WTC11 (cell line): ENCODE measurements around the gene RNF208.

ENCODE experiments used
- ATF3 ChIP-seq: sonication (generic); formaldehyde crosslinking; conservative IDR thresholded peaks from 2 replicates; pipeline ENCODE4 v1.8.1; 2022; ENCODE audit warnings: mild to moderate bottlenecking, missing genetic modification reagents
- NFYB ChIP-seq: sonication (generic); formaldehyde crosslinking; conservative IDR thresholded peaks from 2 replicates; pipeline ENCODE4 v1.8.0; 2022; ENCODE audit warnings: low read depth, missing genetic modification reagents
- SMAD3 ChIP-seq: sonication (generic); formaldehyde crosslinking; IDR thresholded peaks from 2 replicates; pipeline ENCODE4 v1.8.0; 2022; ENCODE audit warnings: missing genetic modification reagents, mild to moderate bottlenecking, borderline replicate concordance
- TEAD1 ChIP-seq: sonication (generic); formaldehyde crosslinking; IDR thresholded peaks from 2 replicates; pipeline ENCODE4 v1.8.0; 2022; ENCODE audit warnings: mild to moderate bottlenecking, missing genetic modification reagents
- ZBTB21 ChIP-seq: sonication (generic); formaldehyde crosslinking; IDR thresholded peaks from 2 replicates; pipeline ENCODE4 v1.8.1; 2023; ENCODE audit warnings: mild to moderate bottlenecking, missing genetic modification reagents, borderline replicate concordance
- ZMAT4 ChIP-seq: fragments of 250-450 bp; sonication (Bioruptor Pico); IDR thresholded peaks from 2 replicates; pipeline ENCODE4 v1.9.0; 2021; ENCODE audit warnings: mild to moderate bottlenecking
- TF ChIP-seq, protein P1 (sequence below): sonication (generic); formaldehyde crosslinking; IDR thresholded peaks from 2 replicates; pipeline ENCODE4 v1.8.0; 2022; ENCODE audit warnings: mild to moderate bottlenecking, missing genetic modification reagents
- TF ChIP-seq, protein P2 (sequence below): fragments of 200-600 bp; IDR thresholded peaks from 2 replicates; pipeline ENCODE4 v1.8.0; 2022; ENCODE audit warnings: antibody characterized with exemption
- TF ChIP-seq, protein P3 (sequence below): sonication (generic); formaldehyde crosslinking; IDR thresholded peaks from 2 replicates; pipeline ENCODE4 v1.8.1; 2022; ENCODE audit warnings: mild to moderate bottlenecking, moderate library complexity, missing genetic modification reagents
- TF ChIP-seq, protein P4 (sequence below): sonication (generic); formaldehyde crosslinking; IDR thresholded peaks from 2 replicates; pipeline ENCODE4 v1.8.0; 2022; ENCODE audit warnings: mild to moderate bottlenecking, missing genetic modification reagents

DNA sequence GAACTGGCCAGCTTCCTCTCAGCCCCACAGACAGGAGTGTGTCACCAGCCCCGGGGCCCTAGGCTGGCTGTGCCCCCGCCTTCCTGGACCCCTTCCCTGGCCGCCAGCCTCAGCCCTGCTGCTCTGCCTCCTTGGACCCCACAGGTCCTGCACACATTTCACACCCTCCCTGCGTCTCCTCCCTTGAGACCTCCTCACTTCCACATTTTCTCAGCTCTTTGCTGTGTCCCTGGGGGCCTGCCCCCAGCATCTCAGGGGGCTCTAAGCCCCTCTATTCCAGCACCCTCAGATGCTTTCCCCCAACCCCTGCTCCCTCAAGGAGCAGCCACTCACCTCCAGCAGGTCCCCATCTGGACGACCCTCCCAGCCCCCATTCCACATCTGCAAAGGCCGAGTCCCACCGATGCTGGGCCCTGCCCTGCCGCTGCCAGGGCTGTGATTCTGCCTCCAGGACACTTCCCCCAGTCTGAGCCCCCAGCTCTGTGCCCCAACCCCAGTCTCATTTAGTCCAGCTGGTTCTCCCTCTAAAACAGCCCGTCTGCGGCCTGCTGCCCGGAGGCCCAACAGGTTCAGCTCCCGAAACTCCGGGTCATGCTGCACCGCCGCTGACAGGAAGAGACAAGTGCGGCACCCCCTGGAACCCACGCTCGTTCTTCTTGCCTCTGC, 12.9 kb upstream of the RNF208 start:
- TF ChIP-seq NFYB (no peak), ZBTB21 (CRISPR knock-in tag) (no peak), TEAD1 (no peak), SMAD3 (CRISPR knock-in tag) (no peak), ZMAT4 (CRISPR knock-in tag) (no peak), ATF3 (CRISPR knock-in tag) (no peak)
- TF ChIP-seq, protein P1, sequence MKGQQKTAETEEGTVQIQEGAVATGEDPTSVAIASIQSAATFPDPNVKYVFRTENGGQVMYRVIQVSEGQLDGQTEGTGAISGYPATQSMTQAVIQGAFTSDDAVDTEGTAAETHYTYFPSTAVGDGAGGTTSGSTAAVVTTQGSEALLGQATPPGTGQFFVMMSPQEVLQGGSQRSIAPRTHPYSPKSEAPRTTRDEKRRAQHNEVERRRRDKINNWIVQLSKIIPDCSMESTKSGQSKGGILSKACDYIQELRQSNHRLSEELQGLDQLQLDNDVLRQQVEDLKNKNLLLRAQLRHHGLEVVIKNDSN = no peak
- TF ChIP-seq, protein P2, sequence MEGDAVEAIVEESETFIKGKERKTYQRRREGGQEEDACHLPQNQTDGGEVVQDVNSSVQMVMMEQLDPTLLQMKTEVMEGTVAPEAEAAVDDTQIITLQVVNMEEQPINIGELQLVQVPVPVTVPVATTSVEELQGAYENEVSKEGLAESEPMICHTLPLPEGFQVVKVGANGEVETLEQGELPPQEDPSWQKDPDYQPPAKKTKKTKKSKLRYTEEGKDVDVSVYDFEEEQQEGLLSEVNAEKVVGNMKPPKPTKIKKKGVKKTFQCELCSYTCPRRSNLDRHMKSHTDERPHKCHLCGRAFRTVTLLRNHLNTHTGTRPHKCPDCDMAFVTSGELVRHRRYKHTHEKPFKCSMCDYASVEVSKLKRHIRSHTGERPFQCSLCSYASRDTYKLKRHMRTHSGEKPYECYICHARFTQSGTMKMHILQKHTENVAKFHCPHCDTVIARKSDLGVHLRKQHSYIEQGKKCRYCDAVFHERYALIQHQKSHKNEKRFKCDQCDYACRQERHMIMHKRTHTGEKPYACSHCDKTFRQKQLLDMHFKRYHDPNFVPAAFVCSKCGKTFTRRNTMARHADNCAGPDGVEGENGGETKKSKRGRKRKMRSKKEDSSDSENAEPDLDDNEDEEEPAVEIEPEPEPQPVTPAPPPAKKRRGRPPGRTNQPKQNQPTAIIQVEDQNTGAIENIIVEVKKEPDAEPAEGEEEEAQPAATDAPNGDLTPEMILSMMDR = no peak
- TF ChIP-seq, protein P3, sequence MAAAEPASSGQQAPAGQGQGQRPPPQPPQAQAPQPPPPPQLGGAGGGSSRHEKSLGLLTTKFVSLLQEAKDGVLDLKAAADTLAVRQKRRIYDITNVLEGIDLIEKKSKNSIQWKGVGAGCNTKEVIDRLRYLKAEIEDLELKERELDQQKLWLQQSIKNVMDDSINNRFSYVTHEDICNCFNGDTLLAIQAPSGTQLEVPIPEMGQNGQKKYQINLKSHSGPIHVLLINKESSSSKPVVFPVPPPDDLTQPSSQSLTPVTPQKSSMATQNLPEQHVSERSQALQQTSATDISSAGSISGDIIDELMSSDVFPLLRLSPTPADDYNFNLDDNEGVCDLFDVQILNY (CRISPR knock-in tag) = no peak
- TF ChIP-seq, protein P4, sequence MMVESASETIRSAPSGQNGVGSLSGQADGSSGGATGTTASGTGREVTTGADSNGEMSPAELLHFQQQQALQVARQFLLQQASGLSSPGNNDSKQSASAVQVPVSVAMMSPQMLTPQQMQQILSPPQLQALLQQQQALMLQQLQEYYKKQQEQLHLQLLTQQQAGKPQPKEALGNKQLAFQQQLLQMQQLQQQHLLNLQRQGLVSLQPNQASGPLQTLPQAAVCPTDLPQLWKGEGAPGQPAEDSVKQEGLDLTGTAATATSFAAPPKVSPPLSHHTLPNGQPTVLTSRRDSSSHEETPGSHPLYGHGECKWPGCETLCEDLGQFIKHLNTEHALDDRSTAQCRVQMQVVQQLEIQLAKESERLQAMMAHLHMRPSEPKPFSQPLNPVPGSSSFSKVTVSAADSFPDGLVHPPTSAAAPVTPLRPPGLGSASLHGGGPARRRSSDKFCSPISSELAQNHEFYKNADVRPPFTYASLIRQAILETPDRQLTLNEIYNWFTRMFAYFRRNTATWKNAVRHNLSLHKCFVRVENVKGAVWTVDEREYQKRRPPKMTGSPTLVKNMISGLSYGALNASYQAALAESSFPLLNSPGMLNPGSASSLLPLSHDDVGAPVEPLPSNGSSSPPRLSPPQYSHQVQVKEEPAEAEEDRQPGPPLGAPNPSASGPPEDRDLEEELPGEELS (CRISPR knock-in tag) = no peak
